A204.1 (cell line): ENCODE measurements around the gene CERT1.
A peak's percentile ranks its signal among the peaks of the same experiment; 100 is the strongest.
"Not testable (repeated sequence)": the region's sequence is repeated elsewhere in the genome, so short reads cannot be mapped to it uniquely, and the experiment has no call there.

Experiments used
- FAIRE-seq: peaks from 2 replicates; lab custom pipeline; 2012; peaks lifted over from hg19 to GRCh38; lab: Jason Lieb, UNC

The CERT1 gene, protein sequence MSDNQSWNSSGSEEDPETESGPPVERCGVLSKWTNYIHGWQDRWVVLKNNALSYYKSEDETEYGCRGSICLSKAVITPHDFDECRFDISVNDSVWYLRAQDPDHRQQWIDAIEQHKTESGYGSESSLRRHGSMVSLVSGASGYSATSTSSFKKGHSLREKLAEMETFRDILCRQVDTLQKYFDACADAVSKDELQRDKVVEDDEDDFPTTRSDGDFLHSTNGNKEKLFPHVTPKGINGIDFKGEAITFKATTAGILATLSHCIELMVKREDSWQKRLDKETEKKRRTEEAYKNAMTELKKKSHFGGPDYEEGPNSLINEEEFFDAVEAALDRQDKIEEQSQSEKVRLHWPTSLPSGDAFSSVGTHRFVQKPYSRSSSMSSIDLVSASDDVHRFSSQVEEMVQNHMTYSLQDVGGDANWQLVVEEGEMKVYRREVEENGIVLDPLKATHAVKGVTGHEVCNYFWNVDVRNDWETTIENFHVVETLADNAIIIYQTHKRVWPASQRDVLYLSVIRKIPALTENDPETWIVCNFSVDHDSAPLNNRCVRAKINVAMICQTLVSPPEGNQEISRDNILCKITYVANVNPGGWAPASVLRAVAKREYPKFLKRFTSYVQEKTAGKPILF

DNA sequence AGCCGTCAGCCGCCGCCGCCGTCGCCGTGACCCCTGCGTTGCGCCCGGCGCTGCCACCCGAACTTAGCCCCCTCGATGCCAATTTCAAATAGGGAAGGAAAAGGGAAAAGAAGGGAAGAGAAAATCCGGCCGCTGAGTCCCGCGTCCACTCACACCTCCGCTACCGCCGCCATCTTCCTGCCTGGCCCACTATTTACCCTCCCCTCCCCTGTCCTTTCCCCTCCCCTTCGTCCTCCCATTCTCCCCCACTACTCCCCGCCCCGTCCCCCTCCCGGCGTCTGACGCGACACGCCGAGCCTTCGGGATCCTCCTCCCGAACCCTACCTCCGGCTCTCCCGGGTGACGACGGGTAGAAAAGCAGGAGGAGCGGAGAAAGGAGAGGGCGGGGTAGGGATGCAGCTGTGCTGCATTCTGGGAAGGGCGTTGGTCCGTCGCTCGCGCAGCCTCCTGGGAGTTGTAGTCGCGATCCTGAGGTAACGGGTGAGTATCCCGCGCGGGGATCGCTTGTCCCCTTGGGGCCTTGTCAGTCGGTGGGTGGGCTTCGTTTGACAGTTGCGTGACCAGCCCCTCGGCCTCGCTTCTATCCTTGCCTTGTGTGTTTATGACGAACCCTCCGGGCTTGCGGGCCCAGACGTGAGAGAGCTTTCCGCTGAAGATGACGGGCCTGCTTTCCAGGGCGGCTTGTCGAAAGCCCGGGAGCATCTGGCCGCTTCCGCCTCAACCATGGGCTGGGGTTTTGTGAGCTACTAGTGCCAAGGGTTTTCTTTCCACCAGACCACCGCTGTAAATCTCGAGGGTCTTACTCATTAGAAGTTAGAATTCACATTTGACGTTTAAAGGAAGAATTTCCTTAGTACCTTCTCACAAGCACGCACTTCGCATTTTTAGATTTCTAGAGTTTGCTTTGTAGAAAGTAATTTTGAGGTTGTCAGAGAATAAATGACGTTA lies at the start of gene CERT1, which contains the start of gene POLK:
Gene CERT1 (minus strand): TSS at position 195 of the 948 bp plus-strand sequence. CDS start 422 bp downstream, outside the sequence.
Gene POLK (plus strand): TSS at position 457 of the 948 bp plus-strand sequence.
- peak; percentile 96 for FAIRE-seq

DNA sequence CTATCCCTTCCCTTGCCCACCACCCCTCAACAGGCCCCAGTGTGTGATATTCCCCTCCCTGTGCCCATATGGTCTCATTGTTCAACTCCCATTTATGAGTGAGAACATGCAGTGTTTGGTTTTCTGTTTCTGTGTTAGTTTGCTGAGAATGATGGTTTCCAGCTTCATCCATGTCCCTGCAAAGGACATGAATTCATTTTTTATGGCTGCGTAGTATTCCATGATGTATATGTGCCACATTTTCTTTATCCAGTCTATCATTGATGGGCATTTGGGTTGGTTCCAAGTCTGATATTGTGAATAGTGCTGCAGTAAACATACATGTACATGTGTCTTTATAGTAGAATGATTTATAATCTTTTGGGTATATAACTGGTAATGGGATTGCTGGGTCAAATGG lies 49.2 kb upstream of the CERT1 start:
- not testable (repeated sequence) for FAIRE-seq

DNA sequence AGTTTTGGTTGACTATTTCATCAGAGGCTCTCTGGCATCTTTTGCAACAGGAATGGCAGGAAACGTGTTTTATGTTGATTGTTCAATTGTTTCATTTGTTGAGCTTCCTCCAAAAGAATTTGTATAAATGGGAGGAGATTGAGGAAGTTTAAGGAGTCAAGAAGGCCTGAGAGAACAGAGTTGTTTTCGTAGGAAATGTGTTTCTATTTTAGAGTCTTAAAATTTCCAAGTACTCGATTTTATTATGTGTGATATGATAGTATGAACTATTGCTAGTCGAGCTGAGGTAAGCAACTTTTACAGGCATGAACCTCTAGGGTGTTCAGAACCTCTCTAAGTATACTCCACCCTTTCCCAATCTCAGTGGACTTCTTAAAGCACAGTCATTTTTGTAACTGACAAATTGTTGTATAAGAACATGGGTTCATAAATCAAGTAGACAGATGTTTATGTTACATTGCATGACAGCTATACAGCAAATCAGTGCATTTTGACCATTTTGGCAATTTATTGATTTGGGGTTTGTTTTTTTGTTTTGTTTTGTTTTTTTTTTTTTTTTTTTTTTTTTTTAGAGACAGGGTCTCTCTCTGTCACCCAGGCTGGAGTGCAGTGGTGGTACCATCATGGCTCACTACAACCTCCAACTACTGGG lies 47.7 kb upstream of the CERT1 start:
- FAIRE-seq, result no peak

DNA sequence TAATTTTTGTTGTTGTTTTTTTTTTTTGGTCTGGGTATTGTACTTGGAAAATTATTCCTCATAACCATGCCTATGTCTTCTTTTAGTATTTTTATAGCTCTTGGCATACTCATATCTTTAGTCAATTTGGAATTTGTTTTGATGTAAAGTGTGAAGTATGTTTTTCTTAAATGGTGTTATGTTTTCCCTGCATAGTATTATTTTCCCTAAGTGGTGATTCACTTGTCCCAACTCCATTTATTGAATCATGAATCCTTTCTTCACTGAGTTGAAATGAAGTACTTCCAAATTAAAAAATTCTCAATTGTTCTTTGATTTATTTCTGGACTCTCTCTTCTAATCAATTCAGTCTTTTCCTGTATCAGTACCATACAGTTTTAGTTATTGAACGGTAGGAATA lies 46.8 kb upstream of the CERT1 start:
- FAIRE-seq, result no peak

DNA sequence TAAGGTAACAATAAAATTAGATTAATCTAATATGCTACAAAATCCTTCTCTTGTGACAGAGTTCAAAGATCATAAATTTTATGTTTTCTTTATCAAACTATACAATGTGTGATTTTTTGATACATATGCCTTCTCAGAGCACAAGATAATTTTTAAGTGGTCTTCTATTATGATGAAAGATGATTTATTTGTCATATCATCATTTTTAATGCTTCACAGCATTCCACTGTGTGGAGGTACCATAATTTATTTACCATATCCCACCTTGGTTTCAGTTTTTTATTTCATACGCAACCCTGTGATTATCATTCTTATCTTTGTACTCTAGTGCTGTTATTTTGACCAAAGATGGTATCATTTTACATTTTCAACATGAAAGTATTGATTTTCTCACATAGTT lies 41.9 kb upstream of the CERT1 start:
- FAIRE-seq, result no peak

DNA sequence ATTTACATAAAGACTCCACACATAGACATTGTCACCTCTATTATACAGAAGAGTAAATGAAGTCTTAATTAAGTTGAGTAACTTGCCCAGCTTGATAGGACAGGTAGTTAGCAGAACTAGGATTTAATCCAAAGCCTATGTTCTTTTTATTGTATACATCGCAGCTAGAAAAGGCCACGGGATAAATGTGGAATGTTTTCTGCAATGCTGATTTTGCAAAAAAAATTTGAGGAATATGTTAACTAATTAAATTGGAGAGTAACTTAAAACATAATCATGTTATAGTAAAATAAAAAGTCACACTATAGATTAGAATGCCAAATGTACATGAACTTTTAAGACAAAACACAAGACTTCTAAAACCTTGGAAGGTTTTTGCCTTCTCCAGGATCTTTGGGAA lies 41.3 kb upstream of the CERT1 start:
- FAIRE-seq, result no peak

DNA sequence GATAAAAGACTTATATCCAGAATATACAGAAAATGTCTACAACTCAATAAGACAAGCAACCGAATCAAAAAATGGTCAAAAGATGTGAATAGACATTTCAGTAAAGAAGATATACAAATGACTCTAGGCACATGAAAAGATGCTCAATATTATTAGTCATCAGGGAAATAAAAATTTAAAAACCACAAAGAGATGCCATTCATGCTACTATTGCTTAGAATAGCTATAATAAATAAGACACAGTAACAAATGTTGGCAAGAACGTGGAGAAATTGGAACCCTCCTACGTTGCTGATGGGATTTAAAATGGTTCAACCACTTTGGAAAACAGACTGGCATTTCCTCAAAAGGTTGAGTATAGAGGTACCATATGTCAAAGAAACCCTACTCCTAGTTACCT lies 40.0 kb upstream of the CERT1 start:
- FAIRE-seq, result no peak

DNA sequence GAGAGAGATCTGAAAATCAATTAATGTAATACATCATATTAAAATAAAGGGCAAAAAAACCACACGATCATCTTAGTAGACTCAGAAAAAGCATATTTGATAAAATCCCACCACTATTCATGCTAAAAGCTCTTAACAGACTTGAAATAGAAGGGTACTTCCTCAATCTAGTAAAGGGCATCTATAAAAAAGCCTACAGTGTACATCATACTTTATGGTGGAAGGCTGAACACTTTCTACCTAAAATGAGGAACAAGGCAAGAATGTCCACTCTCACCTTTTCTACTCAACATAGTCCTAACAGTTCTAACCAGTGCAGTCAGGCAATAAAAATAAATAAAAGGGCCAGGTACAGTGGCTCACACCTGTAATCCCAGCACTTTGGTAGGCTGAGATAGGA lies 39.2 kb upstream of the CERT1 start:
- FAIRE-seq, result no peak

DNA sequence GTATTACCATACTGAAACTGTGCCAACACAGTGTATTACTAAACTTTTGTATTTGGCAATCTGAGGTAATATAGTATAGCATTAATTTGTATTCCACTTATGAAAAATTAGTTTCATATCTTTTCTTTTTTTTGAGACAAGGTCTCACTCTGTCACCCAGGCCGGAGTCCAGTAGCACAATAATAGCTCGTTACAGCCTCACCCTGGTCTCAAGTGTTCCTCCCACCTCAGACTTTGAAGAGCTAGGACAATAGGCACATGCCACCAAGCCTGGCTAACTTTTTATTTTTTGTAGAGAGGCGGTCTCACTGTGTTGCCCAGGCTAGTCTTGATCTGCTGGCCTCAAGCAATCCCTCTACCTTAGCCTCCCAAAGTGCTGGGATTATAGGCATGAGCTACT lies 36.4 kb upstream of the CERT1 start:
- FAIRE-seq, result no peak

DNA sequence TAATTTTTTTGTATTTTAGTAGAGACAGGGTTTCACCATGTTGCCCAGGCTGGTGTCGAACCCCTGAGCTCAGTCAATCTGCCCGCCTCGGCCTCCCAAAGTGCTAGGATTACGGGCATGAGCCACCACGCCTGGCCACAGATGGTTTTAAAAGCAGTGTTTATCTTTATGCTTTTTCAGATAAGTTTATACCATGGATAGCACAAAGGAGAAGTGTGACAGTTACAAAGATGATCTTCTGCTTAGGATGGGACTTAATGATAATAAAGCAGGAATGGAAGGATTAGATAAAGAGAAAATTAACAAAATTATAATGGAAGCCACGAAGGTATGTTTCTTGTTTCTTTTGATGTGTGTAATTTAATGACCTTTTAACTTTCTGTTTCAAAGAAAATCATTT lies 35.4 kb upstream of the CERT1 start:
- no peak for FAIRE-seq

DNA sequence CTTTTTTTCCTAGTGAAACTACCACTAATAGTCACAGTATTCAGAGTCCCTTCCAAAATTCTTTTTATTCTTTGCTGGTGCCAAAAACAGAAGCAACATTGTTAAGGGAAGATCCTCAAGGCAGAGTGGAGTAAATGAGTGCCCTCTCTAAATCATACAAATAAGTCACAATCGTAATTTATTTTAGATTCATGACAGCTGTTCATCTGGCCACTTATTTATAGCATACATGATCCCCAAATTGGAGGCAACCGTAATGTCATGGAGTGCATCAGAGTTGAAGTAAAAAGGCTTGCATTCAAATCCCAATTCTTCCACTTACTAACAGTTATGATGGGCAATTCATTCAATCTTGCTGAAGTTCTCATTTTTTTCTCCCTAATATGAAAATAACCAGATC lies 33.7 kb upstream of the CERT1 start:
- no peak for FAIRE-seq

DNA sequence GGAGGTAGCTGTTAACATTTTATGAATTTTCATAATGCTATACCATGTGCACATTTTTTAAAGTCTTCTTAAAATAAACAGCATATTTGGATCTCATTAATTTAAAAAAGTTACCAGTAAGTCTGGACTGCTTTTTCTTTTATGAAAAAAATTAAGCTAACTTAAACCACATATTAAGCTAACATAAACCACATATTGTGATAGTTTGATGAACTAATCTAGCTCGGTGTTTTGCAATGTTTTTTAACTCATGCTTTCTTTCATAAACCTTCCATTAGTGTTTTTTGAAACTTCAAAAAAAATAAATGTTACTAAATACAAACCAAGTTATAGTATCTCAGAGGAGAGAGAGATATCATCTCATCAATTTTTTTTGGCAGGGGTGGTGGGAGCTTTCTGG lies 26.8 kb upstream of the CERT1 start:
- peak; percentile 29 for FAIRE-seq

DNA sequence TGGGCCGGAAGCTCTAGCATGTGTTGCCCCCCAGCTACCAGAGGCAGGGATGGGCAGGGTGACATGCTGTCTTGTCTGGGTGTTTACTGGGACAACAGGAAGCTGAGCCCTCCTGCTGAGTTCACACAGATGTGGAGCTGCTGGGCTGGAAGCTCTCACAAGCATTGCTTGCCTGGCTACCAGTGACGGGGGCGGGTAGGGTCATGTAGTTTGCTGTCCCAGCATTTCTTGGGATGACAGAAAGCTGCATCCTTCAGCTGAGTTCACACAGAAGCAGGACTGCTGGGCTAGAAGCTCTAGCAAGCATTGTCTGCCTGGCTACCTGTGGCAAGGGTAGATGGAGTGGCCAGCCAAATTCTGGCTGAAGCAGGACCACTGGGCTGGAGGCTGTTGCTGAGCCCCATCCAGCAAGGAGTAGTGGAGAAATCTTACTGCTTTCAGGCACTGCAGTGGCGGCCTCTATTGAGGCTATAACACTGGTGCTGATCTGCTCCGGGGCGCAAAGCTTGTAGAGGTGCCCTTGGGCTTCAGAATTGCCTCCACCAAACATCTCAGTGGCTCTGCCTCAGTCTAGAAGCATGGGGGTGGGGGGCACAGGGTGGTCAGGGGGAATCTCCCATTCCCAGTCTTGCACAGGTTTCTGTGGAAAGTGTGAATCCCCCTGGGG lies 25.4 kb upstream of the CERT1 start:
- no peak for FAIRE-seq

DNA sequence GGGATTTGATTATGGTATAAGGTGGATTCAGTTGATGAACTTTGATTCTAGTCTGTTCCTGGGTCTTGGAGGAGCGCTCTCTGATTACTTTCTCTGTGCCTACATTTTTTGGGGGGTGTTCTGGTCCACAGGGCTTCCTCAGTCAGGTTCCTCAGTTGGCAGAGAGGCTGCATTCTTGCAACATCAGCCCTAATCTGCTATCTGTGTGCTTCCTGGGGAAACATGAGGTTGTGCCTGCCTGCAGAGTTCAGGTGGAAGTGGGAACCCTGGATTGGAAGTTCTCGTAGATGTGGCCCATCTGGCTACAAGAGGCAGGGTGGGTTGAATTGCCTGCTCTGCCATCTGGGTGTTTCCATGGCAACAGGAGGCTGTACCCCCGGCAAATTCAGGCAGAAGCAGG lies 24.7 kb upstream of the CERT1 start:
- FAIRE-seq, result no peak

DNA sequence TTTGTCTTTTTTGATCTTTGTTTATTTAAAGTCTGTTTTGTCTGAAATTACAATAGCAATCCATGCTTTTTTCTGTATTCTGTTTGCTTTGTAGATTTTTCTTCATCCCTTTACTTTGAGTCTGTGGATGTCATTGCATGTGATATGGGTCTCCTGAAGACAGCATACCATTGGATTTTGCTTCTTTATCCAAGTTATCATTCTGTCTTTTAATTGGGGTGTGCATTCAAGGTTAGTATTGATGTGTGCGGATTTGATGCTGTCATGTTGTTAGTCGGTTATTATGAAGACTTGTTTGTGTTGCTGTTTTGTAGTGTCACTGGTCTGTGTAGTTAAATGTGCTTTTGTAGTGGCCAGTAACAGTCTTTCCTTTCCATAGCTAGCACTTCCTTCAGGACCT lies 23.3 kb upstream of the CERT1 start:
- FAIRE-seq, result no peak

DNA sequence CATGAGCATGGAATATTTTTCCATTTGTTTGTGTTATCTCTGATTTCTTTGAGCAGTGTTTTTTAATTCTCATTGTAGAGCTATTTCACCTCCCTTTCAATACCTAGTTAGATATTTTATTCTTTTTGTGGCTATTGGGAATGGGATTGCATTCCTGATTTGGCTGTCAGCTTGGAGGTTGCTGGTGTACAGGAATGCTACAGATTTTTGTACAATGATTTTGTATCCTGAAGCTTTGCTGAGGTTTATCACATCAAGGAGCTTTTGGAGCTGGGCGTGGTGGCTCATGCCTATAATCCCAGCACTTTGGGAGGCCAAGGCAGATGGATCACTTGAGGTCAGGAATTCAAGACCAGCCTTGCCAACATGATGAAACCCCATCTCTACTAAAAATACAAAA lies 22.3 kb upstream of the CERT1 start:
- FAIRE-seq, result not testable (repeated sequence)

DNA sequence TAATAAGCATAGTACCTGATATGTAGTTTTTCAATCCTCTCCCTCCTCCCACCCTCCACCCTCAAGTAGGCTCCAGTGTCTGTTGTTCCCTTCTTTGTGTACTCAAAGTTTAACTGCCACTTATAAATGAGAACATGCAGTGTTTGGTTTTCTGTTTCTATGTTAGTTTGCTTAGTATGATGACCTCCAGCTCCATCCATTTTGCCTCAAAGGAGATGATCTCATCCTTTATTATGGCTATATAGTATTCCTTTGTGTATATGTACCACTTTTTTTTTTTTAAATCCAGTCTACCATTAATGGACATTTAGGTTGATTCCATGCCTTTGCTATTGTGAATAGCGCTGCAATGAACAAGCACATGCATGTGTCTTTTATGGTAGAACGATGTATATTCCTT lies 20.8 kb upstream of the CERT1 start:
- FAIRE-seq, result no peak

DNA sequence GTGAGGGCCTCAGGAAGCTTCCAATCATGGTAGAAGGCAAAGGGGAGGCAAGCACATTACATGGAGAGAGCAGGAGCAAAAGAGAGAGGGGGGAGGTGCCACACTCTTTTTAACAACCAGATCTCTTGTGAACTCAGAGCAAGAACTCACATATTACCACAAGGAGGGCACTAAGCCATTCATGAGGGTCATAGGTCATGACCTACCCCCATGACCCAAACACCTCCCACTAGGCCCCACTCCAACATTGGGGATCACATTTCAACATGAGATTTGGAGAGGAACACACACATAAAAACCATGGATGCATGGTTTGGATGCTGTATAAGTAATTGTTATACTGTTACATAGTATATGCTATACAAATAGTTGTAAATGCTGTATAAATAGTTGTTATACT lies 17.8 kb upstream of the CERT1 start:
- FAIRE-seq, result no peak

DNA sequence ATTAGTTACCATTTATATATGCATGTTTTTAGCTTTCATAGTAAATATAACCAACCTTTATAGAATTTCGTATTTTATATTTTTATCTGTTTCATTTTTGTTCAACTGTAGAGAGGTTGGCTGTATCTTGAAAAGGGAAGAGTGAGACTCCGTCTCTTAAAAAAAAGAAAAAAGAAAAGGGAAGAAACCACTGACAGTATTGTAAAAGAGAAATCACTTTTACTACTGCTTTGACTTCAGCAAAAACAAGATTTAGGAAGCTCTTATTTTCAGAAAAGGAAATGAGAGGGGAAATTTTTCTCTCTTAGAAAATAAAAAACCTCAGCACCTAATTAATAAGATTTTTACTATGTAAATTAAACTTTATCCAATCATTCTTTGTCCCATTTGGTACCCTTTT lies 14.6 kb upstream of the CERT1 start:
- FAIRE-seq, result no peak

DNA sequence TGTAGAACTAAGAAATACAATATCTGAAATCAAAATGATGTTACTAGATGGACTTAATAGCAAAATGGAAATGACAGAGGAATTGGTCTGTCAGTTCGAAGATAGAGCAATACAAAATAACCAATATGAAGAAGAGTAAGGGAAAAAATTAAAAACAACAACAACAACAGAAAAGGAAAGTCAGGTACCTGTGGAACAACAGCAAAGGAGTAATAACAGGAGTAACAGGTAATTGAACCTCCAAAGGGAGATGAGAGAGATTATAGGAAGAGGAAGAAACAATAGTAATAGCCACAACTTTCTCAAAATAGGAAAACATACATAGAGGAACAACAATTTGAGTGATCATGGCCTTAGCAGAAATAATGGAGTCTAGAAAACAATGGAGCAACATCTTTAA lies 13.9 kb upstream of the CERT1 start:
- FAIRE-seq, result no peak

DNA sequence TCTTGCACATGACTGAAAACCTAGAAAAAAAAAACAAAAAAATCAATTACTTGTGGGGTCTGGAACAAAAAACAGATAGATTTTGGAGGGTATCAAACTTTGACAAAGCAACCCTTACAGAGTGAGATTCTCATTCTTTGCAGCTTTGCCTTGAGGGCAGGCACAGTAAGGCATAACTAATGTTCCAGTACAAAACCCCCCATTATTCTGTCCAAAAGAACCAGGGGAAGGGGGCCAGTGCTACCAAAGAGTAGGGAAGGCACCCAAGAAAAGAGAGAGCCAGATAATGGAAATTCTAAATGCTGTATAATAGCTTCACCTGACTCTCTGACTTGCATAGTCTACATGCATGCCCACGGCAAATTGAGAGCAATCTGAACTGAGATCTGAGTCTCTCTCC lies 13.2 kb upstream of the CERT1 start:
- FAIRE-seq, result no peak

DNA sequence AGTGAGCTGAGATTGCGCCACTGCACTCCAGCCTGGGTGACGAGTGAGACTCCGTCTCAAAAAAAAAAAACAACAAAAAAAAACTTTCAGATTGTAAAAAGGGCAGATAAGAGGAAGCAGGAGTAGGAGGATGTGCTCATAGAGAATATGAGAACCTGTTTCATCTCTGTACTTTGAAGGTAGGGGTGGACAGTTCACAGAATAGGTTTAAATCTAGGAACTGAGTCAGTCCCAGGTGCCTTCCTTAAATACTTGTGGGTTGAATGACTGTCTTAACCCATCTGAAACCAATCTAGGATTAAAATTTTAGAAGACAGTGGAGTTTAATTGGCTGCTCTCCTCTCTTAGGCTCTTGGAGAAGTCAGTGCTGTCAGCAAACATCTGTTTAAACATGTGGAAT lies 12.6 kb upstream of the CERT1 start:
- FAIRE-seq, result no peak
